ENCODE data around the gene RLBP1.

DNA sequence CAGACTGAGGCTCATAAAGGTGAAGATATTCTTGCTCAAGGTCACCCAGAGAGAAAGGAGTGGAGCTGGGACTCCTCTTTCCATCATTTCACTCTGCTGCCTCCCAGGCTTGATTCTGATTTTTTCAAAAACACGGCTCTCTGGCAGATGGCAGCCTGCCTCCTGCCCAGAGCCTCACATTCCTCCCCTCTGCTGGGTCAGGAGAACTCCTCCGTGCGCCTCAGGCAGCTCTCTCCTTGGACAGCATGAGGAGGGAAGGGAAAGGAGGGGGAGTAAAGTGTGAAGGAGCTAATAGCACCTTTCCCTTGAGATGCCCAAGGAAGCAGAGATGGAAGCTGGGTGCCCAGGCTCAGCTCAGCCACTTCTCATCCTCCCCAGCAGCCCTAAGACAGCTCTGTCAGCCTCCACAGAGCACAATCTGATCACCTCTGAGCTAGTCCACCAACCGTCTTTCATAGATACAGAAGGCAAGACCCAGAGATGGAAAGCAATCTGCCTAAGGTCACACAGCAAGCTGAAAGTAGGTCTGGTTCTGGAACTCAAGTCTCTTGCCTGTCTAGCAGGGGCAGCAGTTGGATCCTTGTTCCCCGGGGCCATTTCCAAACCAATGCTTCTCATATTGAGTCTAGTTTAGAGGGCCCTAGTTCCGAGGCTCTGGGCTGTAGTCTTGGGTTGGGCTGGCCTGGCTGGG is 3.5 kb downstream of the RLBP1 start:
- TF ChIP-seq EP300 (IDR thresholded peaks at IDR 0.05), result no peak
- TF ChIP-seq, protein P1, sequence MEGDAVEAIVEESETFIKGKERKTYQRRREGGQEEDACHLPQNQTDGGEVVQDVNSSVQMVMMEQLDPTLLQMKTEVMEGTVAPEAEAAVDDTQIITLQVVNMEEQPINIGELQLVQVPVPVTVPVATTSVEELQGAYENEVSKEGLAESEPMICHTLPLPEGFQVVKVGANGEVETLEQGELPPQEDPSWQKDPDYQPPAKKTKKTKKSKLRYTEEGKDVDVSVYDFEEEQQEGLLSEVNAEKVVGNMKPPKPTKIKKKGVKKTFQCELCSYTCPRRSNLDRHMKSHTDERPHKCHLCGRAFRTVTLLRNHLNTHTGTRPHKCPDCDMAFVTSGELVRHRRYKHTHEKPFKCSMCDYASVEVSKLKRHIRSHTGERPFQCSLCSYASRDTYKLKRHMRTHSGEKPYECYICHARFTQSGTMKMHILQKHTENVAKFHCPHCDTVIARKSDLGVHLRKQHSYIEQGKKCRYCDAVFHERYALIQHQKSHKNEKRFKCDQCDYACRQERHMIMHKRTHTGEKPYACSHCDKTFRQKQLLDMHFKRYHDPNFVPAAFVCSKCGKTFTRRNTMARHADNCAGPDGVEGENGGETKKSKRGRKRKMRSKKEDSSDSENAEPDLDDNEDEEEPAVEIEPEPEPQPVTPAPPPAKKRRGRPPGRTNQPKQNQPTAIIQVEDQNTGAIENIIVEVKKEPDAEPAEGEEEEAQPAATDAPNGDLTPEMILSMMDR (IDR thresholded peaks at IDR 0.05), result no peak

Data from upper lobe of left lung (tissue), 4 donors.